Spinal cord (tissue), 10 donors: Measurements from ENCODE around the gene PGM2L1. TPM values are rescaled to one million over a fixed set of nuclear protein-coding genes. Genes with fewer than 3 reads are reported as not detected.

Experiments
- DNase-seq, 6 donors: peaks; one replicate each; pipeline versions ENCODE4 v3.0.0 to v3.0.0-alpha.2; 2013 to 2015; ENCODE audit warnings: low spot score in 6 of 6, low read depth in 4 of 6
- H3K27ac ChIP-seq: one replicate; pipeline ENCODE4 v1.5.1; 2013; ENCODE audit warnings: low read depth, low read length, control low read depth
- H3K27me3 ChIP-seq: one replicate; pipeline ENCODE4 v1.6.1; 2013; ENCODE audit warnings: low read length; ENCODE audit not compliant: control insufficient read depth, insufficient read depth
- H3K36me3 ChIP-seq: one replicate; pipeline ENCODE4 v1.6.1; 2013; ENCODE audit warnings: low read length; ENCODE audit not compliant: control insufficient read depth, insufficient read depth
- H3K4me1 ChIP-seq: one replicate; pipeline ENCODE4 v1.6.1; 2013; ENCODE audit warnings: low read length; ENCODE audit not compliant: control insufficient read depth, insufficient read depth
- H3K4me3 ChIP-seq: one replicate; pipeline ENCODE4 v1.5.1; 2013; ENCODE audit warnings: low read depth, low read length, control low read depth
- H3K9me3 ChIP-seq: one replicate; pipeline ENCODE4 v1.6.1; 2013; ENCODE audit warnings: low read length; ENCODE audit not compliant: control insufficient read depth, insufficient read depth
- WGBS: methylation state at CpG from one replicate; pipeline ENCODE4 v1.1.5; 2013; ENCODE audit warnings: missing lambda C conversion rate; ENCODE audit not compliant: insufficient coverage; 5-methylcytosine and 5-hydroxymethylcytosine counted together
- polyA plus RNA-seq, 2 donors: library from polyadenylated mRNA; unstranded; fragments of 120-200 nt; gene quantifications; one replicate each; pipeline ENCODE4 v1.2.1, GENCODE V29; 2013; ENCODE audit not compliant: insufficient read length in 2 of 2
- total RNA-seq, 2 donors: library from RNA; depleted of rRNA in 1 of 2; stranded (reverse); fragments of 120-200 nt in 1 of 2; fragments of >200 nt in 1 of 2; gene quantifications; one replicate each; pipeline versions ENCODE4 v1.2.3 to v1.2.4, GENCODE V29; 2013 to 2014
- donor health status: healthy.

The PGM2L1 gene
- total and polyA plus RNA-seq, 4 donors, result 20.2 to 116 (median 61.4) TPM

GRCh38 chr11:74327076-74327475 lies 71.2 kb downstream of the PGM2L1 start:
- H3K4me3 ChIP-seq, result no peak overlapping the region
- peaks cover 4% of the 10 kb centered on the region for H3K36me3 ChIP-seq
- no peak overlapping the region for H3K27ac ChIP-seq
- DNase-seq, result no peak
- H3K4me1 ChIP-seq, result peaks cover 8% of the 10 kb centered on the region
- H3K9me3 ChIP-seq, result no peaks in the 10 kb centered on the region
- WGBS, result no CpG with 5 or more reads among the region's 1 CpG
- H3K27me3 ChIP-seq, result no peaks in the 10 kb centered on the region

- Histone ChIP-seq H3K36me3 (peaks cover 4% of the 10 kb centered on the region), H3K27ac (no peak overlapping the region), H3K4me1 (peaks cover 8% of the 10 kb centered on the region), H3K27me3 (no peaks in the 10 kb centered on the region), H3K9me3 (no peaks in the 10 kb centered on the region), H3K4me3 (no peak overlapping the region)
- DNase-seq, result no peak
- 76% methylated on average over 5 of the region's 5 CpGs for WGBS
Observed at GRCh38 chr11:74326665-74327064, 71.6 kb downstream of the PGM2L1 start.

GRCh38 chr11:74325649-74326645 lies 72.3 kb downstream of the PGM2L1 start:
- DNase-seq, result peak; percentile 40 to 99 (median 78)
- no peaks in the 10 kb centered on the region for H3K9me3 ChIP-seq
- 16% methylated on average over 3 of the region's 7 CpGs for WGBS
- no peak overlapping the region for H3K4me3 ChIP-seq
- H3K27ac ChIP-seq, result no peak overlapping the region
- no peaks in the 10 kb centered on the region for H3K27me3 ChIP-seq
- H3K36me3 ChIP-seq, result peaks cover 4% of the 10 kb centered on the region
- H3K4me1 ChIP-seq, result peaks cover 8% of the 10 kb centered on the region

GRCh38 chr11:74322667-74323066 lies 75.6 kb downstream of the PGM2L1 start:
- DNase-seq, result no peak
- Histone ChIP-seq H3K4me3 (no peak overlapping the region), H3K9me3 (no peaks in the 10 kb centered on the region), H3K36me3 (no peaks in the 10 kb centered on the region), H3K27me3 (no peaks in the 10 kb centered on the region), H3K27ac (no peak overlapping the region), H3K4me1 (peaks cover 8% of the 10 kb centered on the region)
- WGBS, result 80% methylated on average over 1 of the region's 2 CpGs

- WGBS, result 50% methylated on average over 6 of the region's 10 CpGs
- Histone ChIP-seq H3K4me3 (no peak overlapping the region), H3K27me3 (no peaks in the 10 kb centered on the region), H3K9me3 (peaks cover 3% of the 10 kb centered on the region), H3K27ac (no peak overlapping the region), H3K4me1 (peaks cover 8% of the 10 kb centered on the region), H3K36me3 (no peaks in the 10 kb centered on the region)
- DNase-seq, result peak in 2 of 6 donors; percentile 31 to 78
Observed at GRCh38 chr11:74321487-74322188, 76.6 kb downstream of the PGM2L1 start.

GRCh38 chr11:74320538-74320937 lies 77.7 kb downstream of the PGM2L1 start:
- Histone ChIP-seq H3K4me3 (no peak overlapping the region), H3K36me3 (no peaks in the 10 kb centered on the region), H3K9me3 (peaks cover 5% of the 10 kb centered on the region), H3K27me3 (no peaks in the 10 kb centered on the region), H3K27ac (no peak overlapping the region), H3K4me1 (peaks cover under 1% of the 10 kb centered on the region)
- DNase-seq, result no peak
- no CpG with 5 or more reads among the region's 2 CpGs for WGBS

- Histone ChIP-seq H3K9me3 (peaks cover 5% of the 10 kb centered on the region), H3K27ac (no peak overlapping the region), H3K36me3 (no peaks in the 10 kb centered on the region), H3K27me3 (no peaks in the 10 kb centered on the region), H3K4me1 (no peaks in the 10 kb centered on the region), H3K4me3 (no peak overlapping the region)
- DNase-seq, result no peak
- WGBS, result 84% methylated on average over 4 of the region's 5 CpGs
Observed at GRCh38 chr11:74319139-74319816, 79.0 kb downstream of the PGM2L1 start.

GRCh38 chr11:74318241-74318932 lies 79.8 kb downstream of the PGM2L1 start:
- 100% methylated on average over 1 of the region's 1 CpG for WGBS
- peaks cover 5% of the 10 kb centered on the region for H3K9me3 ChIP-seq
- H3K4me1 ChIP-seq, result no peaks in the 10 kb centered on the region
- H3K36me3 ChIP-seq, result no peaks in the 10 kb centered on the region
- H3K4me3 ChIP-seq, result no peak overlapping the region
- H3K27me3 ChIP-seq, result peaks cover under 1% of the 10 kb centered on the region
- DNase-seq, result no peak
- no peak overlapping the region for H3K27ac ChIP-seq
